Cerebellar nuclear complex (tissue), 1 donor: ENCODE measurements around the gene SLC2A10.

Experiments used
- DNase-seq, 2 experiments: peaks; one replicate each; lab custom pipeline; 2025; lab: John Stamatoyannopoulos, UW

Gene SLC2A10

GRCh38 chr20:46682063-46682821, 27.2 kb upstream of the SLC2A10 start:
- DNase-seq = no peak

DNA sequence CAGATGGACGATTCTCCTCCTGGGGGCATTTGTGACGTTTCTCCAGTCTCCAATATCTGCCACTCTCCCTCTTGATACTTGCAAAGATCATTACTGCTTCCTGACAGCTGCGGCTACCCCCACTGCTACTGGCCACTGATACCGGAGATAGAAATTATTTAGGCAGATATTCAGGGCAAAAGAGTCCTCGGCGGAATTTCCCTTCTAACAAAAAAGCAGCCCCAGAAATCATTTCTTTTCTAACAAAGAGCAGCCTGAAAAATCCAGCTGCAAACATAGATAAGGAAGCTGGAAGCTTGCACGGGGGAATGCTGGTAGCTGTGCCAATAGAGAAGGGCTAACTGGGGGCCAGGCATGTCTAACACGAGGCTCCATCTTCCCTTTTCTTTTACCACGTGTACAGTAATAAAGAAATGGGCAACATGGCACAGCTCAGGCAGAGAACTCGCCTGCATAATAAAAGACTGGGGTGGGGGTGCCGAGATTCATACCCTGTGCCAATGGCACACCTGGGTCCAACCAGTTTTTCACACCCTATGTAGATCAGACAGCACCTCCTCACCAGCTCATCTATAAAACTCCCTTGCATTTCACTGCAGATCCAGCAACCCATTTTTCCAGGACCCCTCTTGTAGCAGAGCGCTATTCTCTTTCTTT, 26.3 kb upstream of the SLC2A10 start:
- no peak for DNase-seq

GRCh38 chr20:46683668-46683938, 25.8 kb upstream of the SLC2A10 start:
- no peak for DNase-seq

DNA sequence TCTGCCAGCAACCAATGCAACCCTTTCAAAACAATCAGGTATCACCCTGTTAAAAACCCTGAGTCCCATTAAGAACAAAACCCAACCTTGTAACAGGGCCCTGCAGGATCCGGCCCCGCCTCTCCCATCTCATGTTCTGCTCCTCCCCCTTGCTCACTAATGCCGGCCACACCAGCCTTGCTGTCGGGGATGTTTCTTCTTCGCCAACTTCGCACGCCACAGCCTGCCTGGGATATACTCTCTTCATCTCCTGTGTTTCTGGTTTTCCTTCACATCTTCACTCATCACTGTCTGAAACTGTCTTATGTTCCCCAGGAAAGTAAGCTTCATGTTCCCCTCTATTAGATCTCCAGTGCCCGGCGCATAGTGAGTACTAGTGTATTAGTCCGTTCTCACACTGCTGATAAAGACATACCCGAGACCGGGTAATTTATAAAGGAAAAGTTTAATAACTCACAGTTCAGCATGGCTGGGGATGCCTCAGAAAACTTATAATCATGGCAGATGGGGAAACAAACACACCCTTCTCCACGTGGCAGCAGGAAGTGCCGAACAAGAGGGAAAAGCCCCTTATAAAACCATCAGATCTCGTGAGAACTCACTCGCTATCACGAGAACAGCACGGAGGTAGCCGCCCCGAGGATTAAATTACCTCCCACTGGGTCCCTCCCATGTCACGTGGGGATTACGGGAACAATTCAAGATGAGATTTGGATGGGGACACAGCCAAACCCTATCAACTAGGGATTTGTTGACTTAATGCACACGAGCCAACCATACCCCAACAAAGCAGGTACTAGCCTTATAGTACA, 25.3 kb upstream of the SLC2A10 start:
- no peak for DNase-seq

- DNase-seq = no peak
These were observed 21.0 kb upstream of the SLC2A10 start for GRCh38 chr20:46688151-46689081.

DNA sequence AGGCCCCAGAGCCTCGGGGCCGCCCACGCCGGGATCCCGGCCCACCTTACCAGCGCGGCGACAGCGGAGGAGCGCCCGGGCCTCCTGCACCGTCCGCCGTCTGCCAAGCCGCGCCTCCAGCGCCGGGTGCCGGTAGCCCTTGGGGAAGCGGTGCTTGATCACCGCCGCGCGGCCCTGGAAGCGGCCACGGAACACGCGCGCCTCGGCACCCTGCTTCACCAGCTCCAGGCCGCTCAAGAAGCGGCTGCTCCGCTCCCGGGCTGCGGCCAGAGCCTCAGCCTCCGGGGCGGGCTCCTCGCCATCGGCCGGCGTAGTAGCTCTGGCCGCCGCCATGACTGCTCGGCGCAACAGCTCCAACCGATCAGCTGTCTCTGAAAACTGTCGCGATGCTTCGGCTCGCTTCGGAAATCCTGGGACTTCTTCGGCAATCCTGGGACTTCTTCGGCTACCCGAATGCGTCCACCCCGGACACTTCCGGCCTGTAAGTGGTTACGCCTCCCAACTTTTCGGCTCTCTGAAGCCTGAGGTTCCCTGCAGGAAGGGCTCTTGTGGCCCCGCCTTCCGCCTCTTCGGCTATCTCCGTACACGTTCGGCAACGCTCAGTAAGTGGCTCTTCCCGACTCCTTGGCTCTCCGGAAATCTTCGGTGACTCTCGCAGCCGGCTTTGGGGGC, 20.2 kb upstream of the SLC2A10 start, which contains the start of gene TP53RK:
TSS of gene TP53RK (minus strand) at position 363 of the 672 bp plus-strand sequence. CDS start at position 333, 30 bp downstream.
- DNase-seq = peak; percentile 52 to 74

DNA sequence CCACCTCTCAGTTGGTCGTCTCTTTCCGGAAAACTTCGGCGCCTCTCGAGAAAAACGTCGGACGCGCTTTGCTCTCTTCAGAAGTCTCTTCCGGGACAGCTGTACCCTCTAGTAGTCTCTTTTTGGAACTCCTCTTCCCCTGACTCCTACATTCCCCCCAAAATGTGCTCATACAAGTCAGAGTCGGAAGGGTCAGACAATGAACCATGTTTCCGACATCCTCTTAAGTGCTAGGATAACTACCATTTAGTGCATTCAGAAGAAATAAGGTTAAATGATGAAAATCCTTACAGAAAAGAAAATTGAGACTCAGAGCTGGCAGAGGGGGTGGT, 19.7 kb upstream of the SLC2A10 start:
- DNase-seq = no peak

- no peak for DNase-seq
These were observed 19.0 kb upstream of the SLC2A10 start for GRCh38 chr20:46690219-46691106.

DNA sequence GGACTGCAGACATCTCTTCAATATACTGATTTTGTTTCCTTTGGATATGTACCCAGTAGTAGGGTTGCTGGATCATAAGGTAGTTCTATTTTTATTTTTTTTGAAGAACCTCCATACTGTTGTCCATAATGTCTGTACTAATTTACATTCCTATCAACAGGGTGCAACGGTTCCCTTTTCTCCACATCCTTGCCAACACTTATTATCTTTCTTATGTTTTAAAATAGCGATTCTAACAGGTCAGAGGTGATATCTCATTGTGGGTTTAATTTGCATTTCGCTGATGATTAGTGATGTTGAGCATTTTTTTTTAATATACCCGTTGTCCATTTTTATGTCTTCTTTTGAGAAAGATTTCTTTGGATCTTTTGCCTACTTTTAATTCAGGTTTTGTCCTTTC, 18.3 kb upstream of the SLC2A10 start:
- no peak for DNase-seq

DNA sequence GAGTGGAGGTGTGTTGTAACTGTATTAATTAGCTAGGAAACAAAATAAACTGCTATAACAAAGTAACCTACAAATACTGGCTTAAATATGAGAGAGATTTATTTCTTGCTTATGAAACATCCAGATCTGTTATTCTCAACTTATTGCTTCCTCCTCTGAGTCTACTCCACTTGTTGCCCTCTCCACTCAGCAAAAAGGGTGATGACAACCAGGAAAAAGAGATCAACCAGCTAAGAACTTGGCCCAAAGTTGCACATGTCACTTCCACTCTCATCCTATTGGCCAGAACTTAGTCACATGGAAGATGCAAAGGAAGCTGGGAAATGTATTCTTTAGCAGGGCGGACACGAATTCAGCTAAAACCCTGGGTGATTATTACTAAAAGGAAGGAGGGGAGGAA, 15.0 kb upstream of the SLC2A10 start:
- DNase-seq = no peak

DNA sequence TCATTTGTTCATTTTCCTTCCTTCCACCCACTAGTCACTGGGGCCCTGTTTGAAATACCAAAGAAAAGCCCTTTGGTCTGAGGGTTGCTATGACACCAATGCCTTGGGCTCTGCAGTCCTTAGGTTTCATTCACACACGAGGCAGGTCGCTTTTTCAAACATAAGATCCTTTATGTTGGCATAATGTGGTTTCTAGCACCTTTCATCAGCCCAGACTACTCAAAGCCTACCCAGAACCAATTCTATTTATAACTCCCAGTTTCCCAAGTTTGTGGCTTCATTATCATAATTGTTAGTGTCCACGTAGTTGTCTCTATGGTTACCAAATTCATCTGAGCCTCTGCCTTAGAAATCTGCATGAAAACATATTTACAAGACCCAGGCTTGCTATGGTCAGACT, 13.6 kb upstream of the SLC2A10 start:
- DNase-seq = no peak

DNA sequence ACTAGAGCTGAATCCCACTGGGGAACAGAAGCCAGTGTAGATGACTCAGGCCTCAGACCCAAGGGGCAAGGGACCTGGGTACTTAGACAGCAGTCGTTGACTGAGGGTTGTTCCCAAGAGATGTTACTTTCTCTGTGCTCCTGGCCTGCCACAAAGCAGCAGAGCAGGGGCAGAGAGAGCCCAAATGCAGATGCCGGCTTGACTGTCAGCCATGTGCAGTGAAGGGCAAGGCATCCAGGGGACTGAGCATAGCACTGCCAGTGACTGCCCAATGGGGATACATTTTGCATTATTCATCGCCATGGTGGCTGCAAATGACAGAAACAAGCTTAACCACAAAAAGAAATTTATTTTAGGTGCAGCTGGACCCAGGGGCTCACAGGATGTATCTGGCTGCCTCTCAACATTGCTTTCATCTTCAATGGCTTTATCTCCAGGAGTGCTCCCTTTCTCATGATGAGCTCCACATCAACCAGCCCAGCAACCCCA, 12.6 kb upstream of the SLC2A10 start:
- DNase-seq = no peak

DNA sequence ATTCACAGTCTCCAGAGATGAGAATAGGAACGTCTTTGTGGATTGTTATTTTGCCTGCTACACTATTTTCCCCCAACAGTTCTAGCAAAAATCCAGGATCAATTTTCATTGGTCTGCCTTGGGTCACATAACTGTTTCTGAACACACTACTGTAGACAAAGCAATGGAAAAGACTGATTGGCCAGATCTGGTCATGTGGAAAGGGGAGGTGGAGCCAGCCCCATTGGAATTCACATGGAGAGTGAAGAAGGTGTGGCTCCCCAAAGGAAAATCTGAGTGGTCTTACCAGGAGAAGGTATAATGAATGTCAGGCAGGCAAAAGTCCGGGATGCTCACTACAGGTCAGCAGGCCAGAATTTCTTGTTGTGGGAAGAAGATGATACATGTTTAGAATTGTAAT, 10.7 kb upstream of the SLC2A10 start:
- DNase-seq = no peak

DNA sequence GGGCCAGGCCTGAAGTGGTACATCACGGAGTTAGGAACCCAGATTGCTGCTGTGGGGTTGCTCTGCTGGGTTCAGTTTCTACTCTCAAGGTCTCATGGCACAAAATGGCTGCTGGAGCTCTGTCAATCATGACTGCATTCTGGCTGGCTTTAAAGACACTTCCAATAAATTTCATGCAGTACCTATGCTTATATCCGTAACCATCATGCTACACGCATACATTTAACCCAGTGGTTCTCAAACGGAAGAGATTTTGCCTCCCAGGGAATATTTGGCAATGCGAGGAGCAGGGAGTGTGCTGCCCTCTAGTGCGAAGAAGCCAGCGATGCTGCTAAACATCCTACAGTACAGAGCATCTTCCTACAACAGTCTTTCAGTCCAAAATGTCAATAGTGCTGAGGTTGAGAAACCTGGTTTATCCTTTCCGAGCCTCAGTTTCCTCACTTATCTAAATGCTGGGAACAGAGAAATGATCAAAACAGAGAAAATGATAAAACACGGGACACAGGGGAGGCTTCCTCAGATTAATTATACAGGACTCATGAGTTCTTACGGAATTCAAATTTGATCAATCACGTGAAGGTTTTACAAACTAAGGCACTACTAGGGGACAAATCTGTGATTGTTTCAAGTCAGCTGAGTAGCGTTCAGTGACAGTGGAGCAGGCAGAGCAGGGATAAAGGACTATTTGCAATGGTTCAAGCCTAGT, 9.6 kb upstream of the SLC2A10 start:
- no peak for DNase-seq

GRCh38 chr20:46700481-46700880, 9.0 kb upstream of the SLC2A10 start:
- DNase-seq = no peak

DNA sequence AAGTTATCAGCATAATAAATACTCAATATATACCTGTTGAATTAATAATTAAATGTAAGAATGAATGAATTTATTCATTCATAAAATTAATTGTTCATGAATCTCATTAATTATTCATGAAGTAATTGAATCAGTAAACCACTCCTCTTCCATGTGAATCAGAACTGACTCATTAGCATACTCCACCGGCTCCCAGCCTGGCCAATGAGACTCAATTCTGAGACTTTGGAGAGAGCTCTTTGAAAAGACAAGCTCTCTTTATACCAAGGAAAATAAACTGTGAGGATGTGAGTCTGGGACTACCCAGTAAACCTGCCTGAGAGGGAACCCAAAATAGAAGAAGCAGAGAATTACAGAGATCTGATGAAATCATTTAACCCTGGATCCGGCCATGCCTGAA, 8.4 kb upstream of the SLC2A10 start:
- DNase-seq = no peak

GRCh38 chr20:46701556-46701955, 7.9 kb upstream of the SLC2A10 start:
- no peak for DNase-seq

DNA sequence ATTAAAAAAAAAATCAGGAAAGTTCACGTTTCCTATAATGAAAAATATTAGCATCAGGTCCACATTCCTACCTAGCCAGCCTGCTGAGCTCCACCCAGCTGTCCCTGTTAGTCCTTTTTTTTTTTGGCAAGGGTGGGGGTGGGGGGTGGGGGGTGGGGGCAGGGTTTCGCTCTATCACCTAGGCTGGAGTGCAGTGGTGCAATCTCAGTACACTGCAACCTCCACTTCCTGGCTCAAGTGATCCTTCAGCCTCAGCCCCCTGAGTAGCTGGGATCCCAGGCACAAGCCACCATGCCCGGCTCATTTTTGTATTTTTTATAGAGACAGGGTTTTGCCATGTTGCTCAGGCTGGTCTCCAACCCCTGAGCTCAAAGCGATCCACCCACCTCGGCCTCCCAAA, 7.5 kb upstream of the SLC2A10 start:
- DNase-seq = no peak

DNA sequence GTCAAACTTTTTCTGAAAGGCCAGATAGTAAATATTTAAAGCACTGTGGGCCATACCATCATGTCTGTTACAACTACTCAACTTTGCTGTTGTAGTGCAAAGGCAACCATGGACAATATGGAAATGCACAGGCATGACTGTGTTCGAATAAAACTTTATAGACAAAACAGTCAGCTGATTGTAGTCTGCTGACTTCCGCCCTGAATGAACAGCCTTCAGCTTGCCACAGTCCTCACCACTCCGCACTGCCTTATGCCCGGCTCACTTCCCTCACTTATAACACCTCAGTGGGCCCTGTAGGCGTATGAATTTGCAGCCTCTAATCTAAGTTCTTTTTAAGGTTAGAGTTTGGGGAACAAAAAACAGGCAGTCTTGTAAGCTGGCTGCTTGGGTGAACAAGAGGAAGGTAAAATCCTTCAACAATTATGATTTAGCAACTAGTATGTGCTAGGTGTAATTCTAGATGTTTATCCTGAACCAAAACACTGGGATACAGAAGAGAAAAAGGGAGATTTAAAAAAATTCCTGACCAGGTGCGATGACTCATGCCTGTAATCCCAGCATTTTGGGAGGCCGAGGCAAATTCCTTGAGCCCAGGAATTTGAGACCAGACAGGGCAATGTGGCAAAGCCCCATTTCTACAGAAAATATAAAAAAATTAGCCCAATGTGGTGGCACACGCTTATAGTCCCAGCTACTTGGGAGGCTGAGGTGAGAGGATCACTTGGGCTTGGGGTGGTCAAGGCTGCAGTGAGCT, 6.8 kb upstream of the SLC2A10 start:
- DNase-seq = no peak
